Measurements from ENCODE around the gene GKAP1.
A peak's percentile ranks its signal among the peaks of the same experiment; 100 is the strongest.
"Not testable (repeated sequence)": the region's sequence is repeated elsewhere in the genome, so short reads cannot be mapped to it uniquely, and the experiment has no call there.

The GKAP1 gene

DNA sequence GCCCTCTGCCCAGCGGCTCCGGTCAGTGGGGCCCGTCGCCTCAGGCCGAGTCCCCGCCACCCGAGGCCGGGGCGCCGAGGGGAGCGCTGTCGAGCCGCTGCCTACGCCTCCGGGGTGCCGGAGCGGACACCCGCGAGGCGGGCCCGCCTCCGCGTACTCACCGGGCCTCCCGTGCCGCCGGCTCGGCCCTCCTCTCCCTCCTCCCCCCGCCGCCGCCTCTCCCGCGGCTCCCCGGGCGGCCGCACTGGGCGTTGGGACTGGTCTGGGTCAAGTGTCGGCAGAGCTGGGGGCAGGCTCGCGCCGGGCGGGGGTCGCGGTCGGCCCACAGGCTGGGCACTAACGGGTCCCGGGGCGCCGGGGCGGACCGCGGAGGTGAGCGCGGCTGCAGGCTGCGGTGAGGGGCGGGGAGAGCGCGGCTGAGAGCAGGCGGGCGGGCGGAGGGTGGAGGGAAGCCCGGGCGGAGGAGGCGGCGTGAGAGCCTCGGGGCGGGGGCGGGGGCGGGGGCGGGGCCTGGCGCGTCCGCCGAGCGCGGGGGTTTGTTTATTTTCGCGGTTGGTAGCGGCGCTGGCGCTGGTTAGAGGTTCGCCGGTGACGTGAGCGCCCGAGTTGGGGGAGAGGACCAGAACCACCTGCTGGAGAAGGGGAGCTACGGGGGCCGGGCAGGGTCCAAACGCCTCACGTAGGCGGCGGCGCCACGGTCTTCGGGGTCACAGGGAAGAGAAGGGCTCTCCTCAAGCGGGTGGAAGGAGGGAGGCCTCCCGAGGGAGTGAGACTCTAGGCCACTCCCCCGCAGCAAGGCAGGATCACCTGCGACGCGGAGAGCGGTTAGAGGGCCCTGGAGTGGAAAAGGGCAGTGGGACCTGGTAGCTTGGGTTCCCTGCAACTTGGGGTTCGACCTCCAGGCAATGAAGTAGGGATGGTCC is at the start of gene GKAP1:
Gene GKAP1 (minus strand): TSS at position 414 of the 923 bp plus-strand sequence. CDS start 11,252 bp downstream, outside the sequence.
- H3K36me3 ChIP-seq (ENCODE audit: insufficient read depth, low read length); H3K27ac ChIP-seq; DNase-seq (ENCODE audit: low read depth, low spot score); H3K9me3 ChIP-seq (ENCODE audit: low read depth, low read length): not testable (repeated sequence)
- Histone ChIP-seq H3K4me3 (peak within 1 kb of the TSS; percentile 82), H3K9ac (ENCODE audit: insufficient read length) (peak within 1 kb of the TSS; percentile 53)

DNA sequence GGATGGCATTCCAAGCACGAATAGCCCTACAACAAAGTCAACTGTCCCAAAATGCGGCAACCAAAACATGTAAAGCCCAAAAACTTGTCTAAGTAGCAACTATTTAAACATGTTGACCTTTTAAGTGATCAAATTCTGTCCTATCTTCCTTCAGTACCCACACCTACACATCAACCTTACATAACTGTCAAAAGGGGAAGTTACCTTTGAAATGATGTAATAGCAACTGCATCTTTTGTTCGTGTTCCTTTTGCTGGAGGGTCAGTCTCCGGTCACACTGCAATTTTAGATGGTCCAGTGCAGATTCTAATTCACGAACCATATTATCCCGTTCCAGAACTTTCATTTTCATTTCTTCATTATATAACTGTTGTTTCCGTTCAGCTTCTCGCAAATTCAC is 32.3 kb upstream of the GKAP1 start:
- not testable (repeated sequence) for DNase-seq (ENCODE audit: low read depth, low spot score); H3K36me3 ChIP-seq (ENCODE audit: insufficient read depth, low read length); H3K9me3 ChIP-seq (ENCODE audit: low read depth, low read length)

DNA sequence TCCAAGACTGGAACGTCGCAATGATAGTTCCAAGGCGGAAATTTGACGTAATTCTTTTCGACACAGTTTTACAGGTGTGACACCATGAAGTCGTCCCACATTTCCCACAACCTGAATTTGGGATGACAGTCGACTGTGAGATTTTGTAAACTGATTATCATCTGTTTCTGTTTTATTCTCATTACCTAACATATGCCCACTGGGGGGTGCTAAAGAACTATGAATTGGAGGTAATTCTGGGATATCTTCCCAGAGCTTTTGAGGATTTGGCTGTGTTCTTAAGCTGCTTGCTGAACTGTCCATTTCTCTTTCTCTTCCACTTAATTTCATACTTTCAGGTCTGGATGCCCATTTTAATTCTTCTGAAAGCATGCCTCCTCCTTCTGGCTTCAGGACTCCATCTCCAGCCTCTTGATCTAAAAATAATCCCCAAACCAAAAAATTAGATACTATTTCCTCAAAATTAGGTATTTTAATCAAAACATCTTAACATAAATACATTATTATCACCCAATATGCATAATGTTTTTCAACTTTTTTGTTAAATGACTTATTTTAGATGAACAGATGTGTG is 19.6 kb upstream of the GKAP1 start:
- H3K4me3 ChIP-seq; H3K27ac ChIP-seq; H3K9ac ChIP-seq (ENCODE audit: insufficient read length); DNase-seq (ENCODE audit: low read depth, low spot score); H3K9me3 ChIP-seq (ENCODE audit: low read depth, low read length); H3K36me3 ChIP-seq (ENCODE audit: insufficient read depth, low read length): not testable (repeated sequence)

More for the DNA sequence above, 32.3 kb upstream of the GKAP1 start:
- not testable (repeated sequence) for H3K27ac ChIP-seq; H3K9ac ChIP-seq (ENCODE audit: insufficient read length); H3K4me3 ChIP-seq

DNA sequence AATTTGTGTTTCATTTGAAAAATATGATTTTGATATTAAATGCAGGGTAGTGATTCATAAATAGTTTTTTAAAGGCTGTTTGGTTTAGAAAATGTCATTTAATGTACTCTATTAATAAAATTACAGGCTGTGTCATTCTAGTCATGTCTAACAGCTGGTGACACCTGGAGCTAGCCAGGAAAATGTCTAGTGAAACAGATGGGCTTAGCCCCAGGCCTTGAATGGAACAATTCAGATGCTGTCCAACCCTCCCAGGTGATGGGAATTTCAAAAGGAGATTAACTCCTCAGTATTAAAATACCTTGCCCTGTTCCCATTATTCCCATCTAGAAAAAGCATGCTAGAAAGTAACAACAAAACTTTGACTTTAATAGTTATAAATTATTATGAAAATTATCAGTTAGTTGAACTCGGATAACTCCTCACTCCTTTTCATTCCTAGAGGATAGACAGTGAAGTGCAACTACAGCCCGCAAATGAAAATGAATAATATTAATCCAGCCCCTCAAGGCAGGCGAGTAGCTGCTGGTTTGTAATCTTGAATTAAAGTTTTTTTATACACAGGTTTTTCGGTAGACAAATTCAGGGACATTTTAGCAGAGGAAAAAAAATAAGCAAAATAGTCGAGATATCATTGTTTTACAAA is 13.0 kb upstream of the GKAP1 start:
- H3K9ac ChIP-seq (ENCODE audit: insufficient read length); H3K27ac ChIP-seq; H3K4me3 ChIP-seq; H3K9me3 ChIP-seq (ENCODE audit: low read depth, low read length); H3K36me3 ChIP-seq (ENCODE audit: insufficient read depth, low read length); DNase-seq (ENCODE audit: low read depth, low spot score): not testable (repeated sequence)

DNA sequence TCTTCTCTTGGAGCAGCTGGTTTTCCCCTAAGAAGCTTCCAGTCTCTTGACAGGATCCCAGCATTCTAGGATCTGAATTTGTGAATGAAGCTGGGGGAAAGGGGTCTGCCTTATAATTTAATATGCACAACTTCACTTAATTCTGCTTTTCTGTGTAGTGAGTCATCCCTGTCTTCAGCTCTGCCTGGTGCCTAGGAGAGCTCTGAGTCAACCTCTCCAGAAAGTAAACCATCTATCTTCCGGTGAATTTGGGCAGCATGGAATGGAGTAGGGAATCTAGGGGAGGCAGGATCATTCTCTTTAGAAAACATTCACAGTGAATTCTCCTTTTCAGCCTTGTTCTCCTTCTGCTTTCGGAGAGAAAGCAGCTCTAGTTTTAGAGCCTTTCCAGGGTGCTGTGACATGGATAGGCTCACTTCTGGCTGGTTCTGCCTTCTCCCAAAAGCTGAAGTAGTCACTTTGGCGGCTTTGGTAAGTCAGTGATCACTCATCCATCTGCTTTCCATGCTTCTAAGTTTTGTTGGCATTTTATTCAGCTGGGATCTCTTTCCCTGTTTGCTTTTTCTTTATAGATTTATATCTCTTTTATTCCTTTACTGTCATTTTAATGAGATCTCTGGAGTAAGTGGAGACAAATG is 7.5 kb upstream of the GKAP1 start:
- H3K4me3 ChIP-seq; H3K36me3 ChIP-seq (ENCODE audit: insufficient read depth, low read length); H3K27ac ChIP-seq; DNase-seq (ENCODE audit: low read depth, low spot score); H3K9me3 ChIP-seq (ENCODE audit: low read depth, low read length); H3K9ac ChIP-seq (ENCODE audit: insufficient read length): not testable (repeated sequence)

DNA sequence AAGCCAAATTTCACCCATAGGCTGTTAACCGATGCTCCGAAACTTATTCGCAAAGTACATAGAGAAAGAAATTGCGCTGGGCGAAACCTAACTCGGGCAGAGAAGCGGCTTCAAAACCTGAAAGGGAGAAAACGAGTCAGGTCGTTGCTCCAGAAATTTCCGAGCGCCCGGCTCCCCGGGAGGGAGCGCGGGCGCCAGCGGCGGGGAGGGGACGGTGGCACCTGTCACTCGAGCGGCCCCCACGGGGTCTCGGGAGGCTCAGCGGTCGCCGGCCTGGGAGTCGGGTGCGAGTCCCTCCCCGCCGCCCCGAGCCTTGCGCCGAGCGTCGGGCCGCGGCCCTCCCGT is 586 bp downstream of the GKAP1 start:
- H3K36me3 ChIP-seq (ENCODE audit: insufficient read depth, low read length); H3K27ac ChIP-seq; DNase-seq (ENCODE audit: low read depth, low spot score); H3K9me3 ChIP-seq (ENCODE audit: low read depth, low read length): not testable (repeated sequence)
- Histone ChIP-seq H3K9ac (ENCODE audit: insufficient read length) (peak overlapping the region; percentile 53), H3K4me3 (peak overlapping the region; percentile 82)

DNA sequence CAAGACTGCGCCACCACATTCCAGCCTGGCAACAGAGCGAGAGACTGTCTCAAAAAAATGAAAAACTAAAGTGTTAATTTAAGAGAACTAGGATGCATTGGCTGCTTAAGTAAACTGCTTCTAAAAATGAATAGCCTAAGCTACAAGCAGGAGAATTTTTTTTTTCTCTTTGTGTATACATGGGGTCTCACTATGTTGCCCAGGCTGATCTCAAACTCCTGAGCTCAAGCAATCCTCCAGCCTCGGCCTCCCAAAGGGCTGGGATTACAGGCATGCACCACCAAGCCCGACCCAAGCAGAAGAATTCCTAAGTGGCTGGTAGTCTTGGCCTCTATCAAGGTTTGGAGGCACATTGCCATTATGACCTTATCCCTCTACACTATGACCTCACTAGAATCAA is 2.4 kb downstream of the GKAP1 start:
- not testable (repeated sequence) for H3K9me3 ChIP-seq (ENCODE audit: low read depth, low read length); DNase-seq (ENCODE audit: low read depth, low spot score); H3K4me3 ChIP-seq; H3K9ac ChIP-seq (ENCODE audit: insufficient read length); H3K36me3 ChIP-seq (ENCODE audit: insufficient read depth, low read length); H3K27ac ChIP-seq

DNA sequence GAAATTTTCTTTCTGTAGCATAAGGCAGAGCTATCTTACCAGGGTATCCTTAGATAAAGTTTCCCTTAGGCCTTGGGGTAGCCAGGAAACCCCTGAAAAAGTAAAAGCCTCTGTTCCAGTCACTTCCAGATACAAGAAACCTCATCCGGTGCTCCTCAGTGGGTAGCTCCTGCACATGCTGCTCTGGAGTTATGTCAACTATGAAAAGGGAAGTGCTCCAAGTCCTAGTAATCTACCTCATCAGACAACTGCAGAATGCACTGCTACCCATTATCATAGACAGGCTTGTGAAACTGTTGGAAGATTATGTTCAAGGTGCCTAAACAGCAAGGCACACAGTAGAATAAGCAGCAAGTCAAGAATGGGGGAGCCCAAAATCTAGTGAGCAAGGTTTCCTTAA is 8.4 kb downstream of the GKAP1 start:
- H3K27ac ChIP-seq; H3K9me3 ChIP-seq (ENCODE audit: low read depth, low read length); H3K36me3 ChIP-seq (ENCODE audit: insufficient read depth, low read length); H3K9ac ChIP-seq (ENCODE audit: insufficient read length); H3K4me3 ChIP-seq; DNase-seq (ENCODE audit: low read depth, low spot score): not testable (repeated sequence)

DNA sequence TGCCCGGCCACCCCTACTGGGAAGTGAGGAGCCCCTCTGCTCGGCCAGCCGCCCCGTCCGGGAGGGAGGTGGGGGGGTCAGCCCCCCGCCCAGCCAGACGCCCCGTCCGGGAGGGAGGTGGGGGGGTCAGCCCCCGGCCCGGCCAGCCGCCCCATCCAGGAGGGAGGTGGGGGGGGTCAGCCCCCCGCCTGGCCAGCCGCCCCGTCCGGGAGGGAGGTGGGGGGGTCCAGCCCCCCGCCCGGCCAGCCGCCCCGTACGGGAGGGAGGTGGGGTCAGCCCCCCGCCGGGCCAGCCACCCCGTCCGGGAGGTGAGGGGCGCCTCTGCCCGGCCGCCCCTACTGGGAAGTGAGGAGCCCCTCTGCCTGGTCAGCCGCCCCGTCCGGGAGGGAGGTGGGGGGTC is 13.1 kb downstream of the GKAP1 start:
- H3K36me3 ChIP-seq (ENCODE audit: insufficient read depth, low read length); H3K9me3 ChIP-seq (ENCODE audit: low read depth, low read length); DNase-seq (ENCODE audit: low read depth, low spot score); H3K9ac ChIP-seq (ENCODE audit: insufficient read length); H3K27ac ChIP-seq; H3K4me3 ChIP-seq: not testable (repeated sequence)

DNA sequence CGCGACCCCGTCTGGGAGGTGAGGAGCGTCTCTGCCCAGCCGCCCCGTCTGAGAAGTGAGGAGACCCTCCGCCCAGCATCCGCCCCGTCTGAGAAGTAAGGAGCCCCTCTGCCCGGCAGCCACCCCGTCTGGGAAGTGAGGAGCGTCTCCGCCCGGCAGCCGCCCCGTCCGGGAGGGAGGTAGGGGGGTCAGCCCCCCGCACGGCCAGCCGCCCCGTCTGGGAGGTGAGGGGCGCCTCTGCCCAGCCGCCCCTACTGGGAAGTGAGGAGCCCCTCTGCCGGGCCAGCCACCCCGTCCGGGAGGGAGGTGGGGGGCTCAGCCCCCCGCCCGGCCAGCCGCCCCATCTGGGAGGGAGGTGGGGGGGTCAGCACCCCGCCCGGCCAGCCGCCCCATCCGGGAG is 13.6 kb downstream of the GKAP1 start:
- not testable (repeated sequence) for H3K4me3 ChIP-seq; H3K9ac ChIP-seq (ENCODE audit: insufficient read length); DNase-seq (ENCODE audit: low read depth, low spot score); H3K36me3 ChIP-seq (ENCODE audit: insufficient read depth, low read length); H3K9me3 ChIP-seq (ENCODE audit: low read depth, low read length); H3K27ac ChIP-seq

All from SK-N-MC (cell line).